ENCODE measurements around the gene SUSD1. TPM values are rescaled to one million over a fixed set of nuclear protein-coding genes. Genes with fewer than 3 reads are reported as not detected.

SUSD1 gene
- total RNA-seq, 1 experiment from 2014 or later = 15.3 TPM

- intact Hi-C loops (cut with micrococcal nuclease; ENCODE audit: unreplicated experiment) = no loop called here
- Histone ChIP-seq H3K4me3 (ENCODE audit: low read depth in 2 of 2, low read length in 2 of 2) (no peak overlapping the region), H3K4me1 (ENCODE audit: control insufficient read depth, insufficient read depth, low read length) (no peaks in the 10 kb centered on the region), H3K27ac (ENCODE audit: low read length) (no peak overlapping the region), H3K9me3 (ENCODE audit: control insufficient read depth, insufficient read depth, low read depth, low read length) (no peaks in the 10 kb centered on the region), H3K27me3 (ENCODE audit: control insufficient read depth, insufficient read depth, low read length) (no peaks in the 10 kb centered on the region), H3K36me3 (ENCODE audit: control insufficient read depth, insufficient read depth, low read length) (no peaks in the 10 kb centered on the region)
- DNase-seq (ENCODE audit: low read depth, low spot score) = no peak
- TF ChIP-seq POLR2AphosphoS5 (IDR thresholded peaks at IDR 0.05; ENCODE audit: low read depth, low read length) (no peak), REST (IDR thresholded peaks at IDR 0.05; ENCODE audit: insufficient read depth in 1 of 2, low read depth in 2 of 2, low read length in 1 of 2) (no peak), SIN3A (IDR thresholded peaks at IDR 0.05; ENCODE audit: borderline replicate concordance, insufficient read depth, low read depth, low read length) (no peak), TCF7L2 (IDR thresholded peaks at IDR 0.05; ENCODE audit: low read depth, low read length) (no peak)
- TF ChIP-seq, protein P1, sequence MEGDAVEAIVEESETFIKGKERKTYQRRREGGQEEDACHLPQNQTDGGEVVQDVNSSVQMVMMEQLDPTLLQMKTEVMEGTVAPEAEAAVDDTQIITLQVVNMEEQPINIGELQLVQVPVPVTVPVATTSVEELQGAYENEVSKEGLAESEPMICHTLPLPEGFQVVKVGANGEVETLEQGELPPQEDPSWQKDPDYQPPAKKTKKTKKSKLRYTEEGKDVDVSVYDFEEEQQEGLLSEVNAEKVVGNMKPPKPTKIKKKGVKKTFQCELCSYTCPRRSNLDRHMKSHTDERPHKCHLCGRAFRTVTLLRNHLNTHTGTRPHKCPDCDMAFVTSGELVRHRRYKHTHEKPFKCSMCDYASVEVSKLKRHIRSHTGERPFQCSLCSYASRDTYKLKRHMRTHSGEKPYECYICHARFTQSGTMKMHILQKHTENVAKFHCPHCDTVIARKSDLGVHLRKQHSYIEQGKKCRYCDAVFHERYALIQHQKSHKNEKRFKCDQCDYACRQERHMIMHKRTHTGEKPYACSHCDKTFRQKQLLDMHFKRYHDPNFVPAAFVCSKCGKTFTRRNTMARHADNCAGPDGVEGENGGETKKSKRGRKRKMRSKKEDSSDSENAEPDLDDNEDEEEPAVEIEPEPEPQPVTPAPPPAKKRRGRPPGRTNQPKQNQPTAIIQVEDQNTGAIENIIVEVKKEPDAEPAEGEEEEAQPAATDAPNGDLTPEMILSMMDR (IDR thresholded peaks at IDR 0.05) = no peak
- POLR2A ChIA-PET = no interaction called here
- CTCF ChIA-PET = interaction anchor here (0.7 kb wide), 1 partner anchor 333 kb away, joined by 4 read pairs; no protein-coding TSS in a partner anchor
- in situ Hi-C loops (cut with HindIII; ENCODE audit: low pct_unique_long_range_greater_than_20kb, low sequenced_read_pairs) = no loop called here
- BruUV-seq (replicated peaks) = no TSS peak
- ATAC-seq = no peak
Measured at GRCh38 chr9:112080831-112081542, 94.1 kb downstream of the SUSD1 start.

DNA sequence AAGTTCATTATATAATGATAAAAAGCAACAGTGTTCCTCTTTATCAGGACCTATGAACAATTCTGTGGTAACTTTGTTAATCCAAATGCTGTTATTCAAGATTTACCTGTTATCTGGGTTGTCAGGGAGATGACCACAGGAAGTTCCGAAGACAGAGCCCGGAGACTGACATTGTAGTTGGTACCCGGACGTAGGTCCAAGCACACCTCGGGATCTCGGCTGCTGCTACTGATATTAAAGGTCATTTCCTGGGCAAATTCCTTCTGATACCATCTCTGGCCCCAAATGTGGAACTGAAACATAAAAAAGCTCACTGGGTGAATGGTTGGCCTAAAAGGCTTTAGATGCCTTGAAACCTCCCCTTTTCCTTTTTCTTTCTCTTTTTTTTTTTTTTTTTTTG is 96.7 kb downstream of the SUSD1 start:
- intact Hi-C loops (cut with micrococcal nuclease; ENCODE audit: unreplicated experiment) = loop anchor here (10.0 kb wide), 1 partner anchor 174 kb away; no protein-coding TSS in a partner anchor
- H3K27me3 ChIP-seq (ENCODE audit: control insufficient read depth, insufficient read depth, low read length) = no peaks in the 10 kb centered on the region
- TF ChIP-seq, protein P1 (IDR thresholded peaks at IDR 0.05) = no peak
- TF ChIP-seq REST (IDR thresholded peaks at IDR 0.05; ENCODE audit: insufficient read depth in 1 of 2, low read depth in 2 of 2, low read length in 1 of 2) = no peak
- no peak for TF ChIP-seq TCF7L2 (IDR thresholded peaks at IDR 0.05; ENCODE audit: low read depth, low read length)
- no peak for TF ChIP-seq POLR2AphosphoS5 (IDR thresholded peaks at IDR 0.05; ENCODE audit: low read depth, low read length)
- H3K9me3 ChIP-seq (ENCODE audit: control insufficient read depth, insufficient read depth, low read depth, low read length) = no peaks in the 10 kb centered on the region
- in situ Hi-C loops (cut with HindIII; ENCODE audit: low pct_unique_long_range_greater_than_20kb, low sequenced_read_pairs) = no loop called here
- DNase-seq (ENCODE audit: low read depth, low spot score) (no peak), ATAC-seq (no peak)
- H3K27ac ChIP-seq (ENCODE audit: low read length) = no peak overlapping the region
- H3K4me1 ChIP-seq (ENCODE audit: control insufficient read depth, insufficient read depth, low read length) = peaks cover 10% of the 10 kb centered on the region; the same call in 1 of the 2 replicates
- CTCF ChIA-PET = no interaction called here
- H3K36me3 ChIP-seq (ENCODE audit: control insufficient read depth, insufficient read depth, low read length) = no peaks in the 10 kb centered on the region
- no peak overlapping the region for H3K4me3 ChIP-seq (ENCODE audit: low read depth in 2 of 2, low read length in 2 of 2)
- BruUV-seq (replicated peaks) = no TSS peak
- POLR2A ChIA-PET = no interaction called here
